Chondrocyte (in vitro differentiated cells): ENCODE results near the gene SMG5. TPM values are rescaled to one million over a fixed set of nuclear protein-coding genes. Genes with fewer than 3 reads are reported as not detected.
A peak's percentile ranks its signal among the peaks of the same experiment; 100 is the strongest.

Source experiments
- DNase-seq: peaks from one replicate; pipeline ENCODE4 v3.0.0; 2021; ENCODE audit warnings: mixed read lengths, low spot score
- H3K27ac Mint-ChIP-seq: one replicate; pipeline ENCODE4 v1.8.0; 2021; ENCODE audit warnings: mild to moderate bottlenecking, moderate library complexity, mixed read lengths; ENCODE audit not compliant: unreplicated experiment
- H3K27me3 Mint-ChIP-seq: 2 replicates; pipeline ENCODE4 v1.8.0; 2021; ENCODE audit warnings: low read depth, mixed read lengths
- H3K36me3 Mint-ChIP-seq: 2 replicates; pipeline ENCODE4 v1.8.0; 2021; ENCODE audit warnings: low read depth, mixed read lengths
- H3K4me1 Mint-ChIP-seq: 2 replicates; pipeline ENCODE4 v1.8.0; 2021; ENCODE audit warnings: low read depth, mild to moderate bottlenecking, mixed read lengths
- H3K4me3 Mint-ChIP-seq: one replicate; pipeline ENCODE4 v1.8.0; 2021; ENCODE audit warnings: mild to moderate bottlenecking, moderate library complexity, mixed read lengths; ENCODE audit not compliant: unreplicated experiment
- H3K9me3 Mint-ChIP-seq: 2 replicates; pipeline ENCODE4 v1.8.0; 2021; ENCODE audit warnings: low read depth, mixed read lengths
- total RNA-seq: library from RNA; stranded (reverse); gene quantifications from 3 replicates; pipeline ENCODE4 v1.2.1, GENCODE V29; 2021
- TF ChIP-seq, protein P1 (sequence below): fragments of 200-600 bp; sonication (generic); IDR thresholded peaks from 2 replicates; pipeline ENCODE4 v1.5.0; 2021; ENCODE audit warnings: antibody characterized with exemption, mild to moderate bottlenecking, moderate library complexity

SMG5 gene
- total RNA-seq, 1 donor from 2014 or later: 73.5 TPM

DNA sequence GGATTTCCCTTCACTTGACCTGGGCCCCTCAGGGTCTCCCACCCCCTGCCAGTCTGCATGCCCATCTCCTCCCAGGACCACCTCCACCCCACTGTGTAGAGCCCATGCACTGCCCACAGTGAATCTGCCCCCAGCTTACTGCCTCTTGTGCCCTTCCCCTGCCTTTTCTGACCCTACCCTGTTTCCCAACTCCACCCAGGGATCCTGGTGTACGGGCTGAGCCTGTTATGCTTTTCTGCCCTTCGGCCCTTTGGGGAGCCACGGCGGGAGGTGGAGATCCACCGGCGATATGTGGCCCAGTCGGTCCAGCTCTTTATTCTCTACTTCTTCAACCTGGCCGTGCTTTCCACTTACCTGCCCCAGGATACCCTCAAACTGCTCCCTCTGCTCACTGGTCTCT is 3.4 kb upstream of the SMG5 start:
- Mint-ChIP-seq H3K9me3 (no peaks in the 10 kb centered on the region), H3K4me1 (peaks cover 38% of the 10 kb centered on the region), H3K36me3 (peaks cover 2% of the 10 kb centered on the region), H3K4me3 (no peak overlapping the region), H3K27ac (no peak overlapping the region), H3K27me3 (no peaks in the 10 kb centered on the region)
- peak; percentile 72 for DNase-seq
- TF ChIP-seq, protein P1, sequence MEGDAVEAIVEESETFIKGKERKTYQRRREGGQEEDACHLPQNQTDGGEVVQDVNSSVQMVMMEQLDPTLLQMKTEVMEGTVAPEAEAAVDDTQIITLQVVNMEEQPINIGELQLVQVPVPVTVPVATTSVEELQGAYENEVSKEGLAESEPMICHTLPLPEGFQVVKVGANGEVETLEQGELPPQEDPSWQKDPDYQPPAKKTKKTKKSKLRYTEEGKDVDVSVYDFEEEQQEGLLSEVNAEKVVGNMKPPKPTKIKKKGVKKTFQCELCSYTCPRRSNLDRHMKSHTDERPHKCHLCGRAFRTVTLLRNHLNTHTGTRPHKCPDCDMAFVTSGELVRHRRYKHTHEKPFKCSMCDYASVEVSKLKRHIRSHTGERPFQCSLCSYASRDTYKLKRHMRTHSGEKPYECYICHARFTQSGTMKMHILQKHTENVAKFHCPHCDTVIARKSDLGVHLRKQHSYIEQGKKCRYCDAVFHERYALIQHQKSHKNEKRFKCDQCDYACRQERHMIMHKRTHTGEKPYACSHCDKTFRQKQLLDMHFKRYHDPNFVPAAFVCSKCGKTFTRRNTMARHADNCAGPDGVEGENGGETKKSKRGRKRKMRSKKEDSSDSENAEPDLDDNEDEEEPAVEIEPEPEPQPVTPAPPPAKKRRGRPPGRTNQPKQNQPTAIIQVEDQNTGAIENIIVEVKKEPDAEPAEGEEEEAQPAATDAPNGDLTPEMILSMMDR: no peak

DNA sequence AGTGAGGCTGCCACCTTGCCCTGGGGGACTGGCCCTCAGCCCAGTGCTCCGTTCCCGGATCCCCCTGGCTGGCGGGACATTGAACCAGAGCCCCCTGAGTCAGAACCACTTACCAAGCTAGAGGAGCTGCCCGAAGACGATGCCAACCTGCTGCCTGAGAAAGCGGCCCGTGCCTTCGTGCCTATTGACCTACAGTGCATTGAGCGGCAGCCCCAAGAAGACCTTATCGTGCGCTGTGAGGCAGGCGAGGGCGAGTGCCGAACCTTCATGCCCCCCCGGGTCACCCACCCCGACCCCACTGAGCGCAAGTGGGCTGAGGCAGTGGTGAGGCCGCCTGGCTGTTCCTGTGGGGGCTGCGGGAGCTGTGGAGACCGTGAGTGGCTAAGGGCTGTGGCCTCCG is 2.8 kb upstream of the SMG5 start:
- peaks cover 2% of the 10 kb centered on the region for H3K36me3 Mint-ChIP-seq
- no peaks in the 10 kb centered on the region for H3K27me3 Mint-ChIP-seq
- H3K4me1 Mint-ChIP-seq: peaks cover 41% of the 10 kb centered on the region
- TF ChIP-seq, protein P1: no peak
- no peak overlapping the region for H3K4me3 Mint-ChIP-seq
- DNase-seq: peak; percentile 81
- no peak overlapping the region for H3K27ac Mint-ChIP-seq
- H3K9me3 Mint-ChIP-seq: no peaks in the 10 kb centered on the region

DNA sequence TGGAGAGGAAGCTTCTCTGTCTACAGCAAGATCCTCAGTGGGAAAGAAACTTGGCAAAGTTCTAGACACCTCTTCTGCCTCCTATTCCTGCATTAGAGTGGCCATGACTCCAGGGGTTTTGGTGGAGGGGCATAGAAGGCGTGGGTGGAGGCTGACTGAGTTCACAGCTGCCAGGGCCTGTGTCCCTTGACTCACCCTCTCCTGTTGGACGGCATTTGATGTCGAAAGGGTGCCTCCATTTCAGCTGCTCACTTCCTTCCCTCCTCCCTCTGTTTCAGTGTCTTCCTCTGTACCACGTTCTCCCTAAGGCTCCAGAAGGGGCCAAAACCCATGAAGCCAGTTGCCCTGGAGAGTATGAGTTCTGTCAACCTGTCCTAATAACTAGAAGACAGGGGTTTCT is 2.1 kb upstream of the SMG5 start:
- Mint-ChIP-seq H3K4me1 (peaks cover 41% of the 10 kb centered on the region), H3K9me3 (no peaks in the 10 kb centered on the region), H3K36me3 (peaks cover 2% of the 10 kb centered on the region), H3K27ac (peak overlapping the region; percentile 87), H3K4me3 (no peak overlapping the region), H3K27me3 (no peaks in the 10 kb centered on the region)
- TF ChIP-seq, protein P1: no peak
- peak; percentile 17 for DNase-seq

DNA sequence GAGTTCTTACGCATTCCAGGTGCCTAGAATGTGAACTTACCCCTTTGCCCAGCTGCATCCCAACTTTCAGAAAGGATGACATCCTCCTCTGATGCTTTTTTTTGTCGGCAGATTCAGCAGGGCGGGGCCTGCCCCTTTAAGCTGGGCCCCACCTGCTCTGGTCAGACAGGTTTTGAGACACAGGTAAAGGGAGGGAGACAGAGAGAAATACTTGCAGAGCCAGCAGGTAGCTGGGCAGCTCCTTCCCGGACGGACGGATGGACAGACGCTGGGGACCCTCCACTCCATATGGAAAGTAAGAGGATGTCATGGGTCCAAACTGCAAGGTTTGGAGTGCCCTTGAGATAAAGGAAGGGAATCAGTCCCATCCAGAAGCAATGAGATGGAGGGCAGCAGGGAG is 1.5 kb upstream of the SMG5 start, which contains the start of gene TMEM79:
TSS of gene TMEM79 (plus strand) at position 214 of the 400 bp plus-strand sequence. CDS start 902 bp downstream, outside the sequence.
- H3K9me3 Mint-ChIP-seq: no peaks in the 10 kb centered on the region
- H3K27me3 Mint-ChIP-seq: no peaks in the 10 kb centered on the region
- TF ChIP-seq, protein P1: no peak
- peak within 1 kb of the TSS; percentile 97 for H3K4me3 Mint-ChIP-seq
- H3K4me1 Mint-ChIP-seq: peaks cover 38% of the 10 kb centered on the region
- DNase-seq: peak; percentile 41
- peak within 1 kb of the TSS; percentile 95 for H3K27ac Mint-ChIP-seq
- no peaks in the 10 kb centered on the region for H3K36me3 Mint-ChIP-seq

DNA sequence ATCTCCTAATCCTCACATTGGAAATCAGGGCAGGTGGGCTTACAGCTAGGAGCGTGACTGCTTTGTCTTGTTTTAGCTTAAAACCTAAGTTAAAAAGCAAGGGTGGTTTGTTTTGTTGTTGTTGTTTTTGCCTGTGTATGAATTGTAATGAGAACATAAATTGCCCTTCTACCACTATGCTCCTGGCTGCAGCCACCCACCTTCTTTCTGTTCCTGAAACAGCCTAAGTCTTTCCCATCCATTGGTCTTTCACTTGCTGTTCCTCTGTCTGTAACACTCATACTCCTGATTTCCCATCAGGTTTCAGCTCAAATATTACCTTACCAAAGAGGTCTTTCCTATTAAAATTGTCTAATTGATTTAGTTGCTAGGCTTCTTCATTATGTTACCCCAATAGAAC is 896 bp upstream of the SMG5 start:
- H3K9me3 Mint-ChIP-seq: no peaks in the 10 kb centered on the region
- H3K27me3 Mint-ChIP-seq: no peaks in the 10 kb centered on the region
- no peaks in the 10 kb centered on the region for H3K36me3 Mint-ChIP-seq

More for the DNA sequence above, 896 bp upstream of the SMG5 start:
- TF ChIP-seq, protein P1: no peak
- DNase-seq: no peak
- Mint-ChIP-seq H3K27ac (peak overlapping the region; percentile 95), H3K4me3 (peak overlapping the region; percentile 97), H3K4me1 (peaks cover 38% of the 10 kb centered on the region)
